Stimulated activated CD8-positive, alpha-beta memory T cell treated with anti-CD3 and anti-CD28 coated beads, Interleukin-7, amount 100 ng/mL, for 1 hour (primary cell): ENCODE measurements around the gene IMPDH2.

Experiments
- DNase-seq, 2 donors: peaks; one replicate each; pipeline ENCODE4 v3.0.0-alpha.2; 2020; ENCODE audit warnings: low read depth in 2 of 2

Gene IMPDH2

DNA sequence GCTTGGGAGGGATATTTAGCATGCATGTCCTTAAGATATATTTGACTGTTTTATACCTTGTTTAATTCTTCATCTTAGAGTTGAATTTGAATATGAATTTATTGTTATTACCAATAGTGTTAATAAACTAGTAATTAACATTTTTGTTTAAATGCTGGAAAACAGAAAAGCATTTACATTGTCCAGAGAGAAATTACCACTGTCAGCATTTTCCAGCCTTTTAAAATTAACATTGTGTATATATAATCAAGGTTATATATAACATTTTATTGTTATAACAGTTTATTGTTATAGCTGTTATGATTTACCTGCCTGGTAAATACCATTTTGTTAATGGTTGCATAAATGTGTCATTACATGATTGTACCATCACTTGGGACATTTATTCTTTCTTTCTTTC, 47.2 kb downstream of the IMPDH2 start:
- no peak for DNase-seq

DNA sequence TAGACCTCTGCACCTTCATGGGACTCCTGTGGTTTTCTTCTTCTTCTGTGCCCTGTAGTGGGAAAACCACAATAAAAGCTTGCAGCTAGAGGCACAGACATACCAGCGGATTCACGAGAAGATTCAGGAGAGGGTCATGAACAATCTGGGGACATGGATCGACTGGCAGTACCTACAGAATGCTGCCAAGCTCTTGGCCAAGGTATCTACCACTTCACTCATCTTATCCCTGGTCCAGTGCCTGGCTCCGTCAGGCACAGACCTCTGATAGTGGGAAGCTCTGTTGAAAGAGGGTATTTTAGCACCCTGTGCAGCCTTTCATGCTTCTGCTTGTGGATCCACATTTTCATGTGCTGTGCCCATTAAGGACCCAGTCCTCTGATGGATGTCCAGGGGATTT, 48.9 kb downstream of the IMPDH2 start:
- no peak for DNase-seq

DNA sequence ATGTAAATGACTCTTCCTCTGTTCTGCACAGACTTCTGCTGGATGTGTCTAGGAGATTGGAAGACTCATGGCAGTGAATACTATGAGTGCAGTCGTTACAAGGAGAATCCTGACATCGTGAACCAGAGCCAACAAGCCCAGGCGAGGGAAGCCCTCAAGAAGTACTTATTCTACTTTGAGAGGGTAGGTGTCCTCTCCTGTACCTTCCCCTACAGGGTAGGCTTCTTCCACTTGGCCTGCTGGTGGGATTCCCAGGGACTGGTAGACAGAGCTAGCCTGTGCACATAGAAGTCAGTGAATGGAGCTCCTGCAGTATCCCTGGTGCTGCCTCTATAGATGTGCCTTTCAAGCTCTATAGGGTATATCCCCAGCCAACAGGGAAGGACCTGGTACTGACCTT, 49.7 kb downstream of the IMPDH2 start:
- no peak for DNase-seq
